Activated CD4-positive, alpha-beta T cell treated with anti-CD3 and anti-CD28 coated beads for 48 hours (primary cell): ENCODE measurements around the gene DPH6.
"Not testable (repeated sequence)": the region's sequence is repeated elsewhere in the genome, so short reads cannot be mapped to it uniquely, and the experiment has no call there.

Source experiments
- DNase-seq: peaks from one replicate; pipeline ENCODE4 v3.0.0-alpha.2; 2020

DPH6 gene, protein sequence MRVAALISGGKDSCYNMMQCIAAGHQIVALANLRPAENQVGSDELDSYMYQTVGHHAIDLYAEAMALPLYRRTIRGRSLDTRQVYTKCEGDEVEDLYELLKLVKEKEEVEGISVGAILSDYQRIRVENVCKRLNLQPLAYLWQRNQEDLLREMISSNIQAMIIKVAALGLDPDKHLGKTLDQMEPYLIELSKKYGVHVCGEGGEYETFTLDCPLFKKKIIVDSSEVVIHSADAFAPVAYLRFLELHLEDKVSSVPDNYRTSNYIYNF

GRCh38 chr15:35545824-35546510, at the start of gene DPH6:
Gene DPH6, minus strand, starts transcription at chr15:35546165. Its CDS starts 24 bp downstream, at chr15:35546141.
- peak; percentile 88 for DNase-seq

- no peak for DNase-seq
These were observed 49.7 kb upstream of the DPH6 start for GRCh38 chr15:35595656-35596055.

GRCh38 chr15:35591987-35592386, 46.0 kb upstream of the DPH6 start:
- DNase-seq = not testable (repeated sequence)

- no peak for DNase-seq
These were observed 38.0 kb upstream of the DPH6 start for GRCh38 chr15:35583863-35584528.

- DNase-seq = no peak
These were observed 34.6 kb upstream of the DPH6 start for GRCh38 chr15:35580606-35581005.

DNA sequence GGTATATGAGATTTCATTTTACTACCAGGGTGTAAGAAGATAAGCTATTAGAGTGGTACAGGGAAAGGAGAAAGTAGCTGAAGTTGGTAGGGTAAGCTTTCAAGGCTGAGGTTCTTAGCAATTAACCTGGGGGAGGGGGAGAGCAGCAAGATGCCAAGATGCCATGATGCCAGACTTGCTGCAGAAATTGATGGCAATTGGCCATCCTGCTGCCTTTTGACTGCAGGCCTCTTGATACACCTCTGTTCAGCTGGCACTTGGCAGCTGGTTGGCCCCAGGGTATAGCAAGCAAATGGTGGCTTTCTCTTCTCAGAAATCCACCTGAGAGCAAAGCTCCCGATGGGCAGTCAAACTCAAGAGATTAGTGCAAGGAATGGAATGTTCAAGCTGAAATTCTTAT, 21.4 kb upstream of the DPH6 start:
- no peak for DNase-seq

GRCh38 chr15:35566991-35567390, 21.0 kb upstream of the DPH6 start:
- DNase-seq = no peak

GRCh38 chr15:35565901-35566300, 19.9 kb upstream of the DPH6 start:
- DNase-seq = no peak

GRCh38 chr15:35562641-35563040, 16.7 kb upstream of the DPH6 start:
- DNase-seq = no peak

DNA sequence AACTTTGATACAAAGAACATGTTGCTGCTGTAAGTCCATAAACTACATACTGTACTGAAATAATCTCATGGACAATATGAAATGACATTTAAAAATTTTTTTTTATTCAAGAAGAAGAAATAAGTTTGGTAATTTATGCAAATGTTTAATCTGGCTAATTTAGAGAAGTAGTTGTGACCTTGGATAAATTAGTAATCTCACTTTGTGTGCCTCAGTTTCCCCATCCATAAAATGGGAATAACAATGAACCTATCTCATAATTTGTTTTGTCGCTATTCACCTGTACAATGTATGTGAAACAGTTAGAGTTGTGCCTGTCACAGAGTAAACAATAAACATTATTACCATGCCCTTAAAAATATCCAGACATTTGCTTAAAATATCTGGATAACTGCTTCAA, 15.3 kb upstream of the DPH6 start:
- no peak for DNase-seq

DNA sequence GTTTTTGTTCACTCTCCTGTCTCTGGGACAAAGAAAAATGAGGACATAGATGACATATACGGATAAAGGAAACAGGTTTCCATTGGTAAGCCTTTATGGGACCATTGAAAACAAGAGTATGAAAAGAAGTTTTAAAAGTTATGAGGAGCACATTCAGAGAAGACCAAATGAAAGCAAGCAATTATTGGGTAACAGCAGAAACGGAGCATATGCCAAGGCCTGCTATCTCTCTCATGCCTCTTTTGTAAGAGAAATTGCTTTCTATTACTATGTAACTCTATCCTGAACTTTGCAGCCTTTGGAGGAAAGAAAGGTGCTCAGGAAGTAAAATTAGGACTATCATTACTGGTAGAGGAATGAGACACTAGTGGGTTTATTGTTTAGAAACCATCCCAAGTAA, 14.9 kb upstream of the DPH6 start:
- DNase-seq = no peak

DNA sequence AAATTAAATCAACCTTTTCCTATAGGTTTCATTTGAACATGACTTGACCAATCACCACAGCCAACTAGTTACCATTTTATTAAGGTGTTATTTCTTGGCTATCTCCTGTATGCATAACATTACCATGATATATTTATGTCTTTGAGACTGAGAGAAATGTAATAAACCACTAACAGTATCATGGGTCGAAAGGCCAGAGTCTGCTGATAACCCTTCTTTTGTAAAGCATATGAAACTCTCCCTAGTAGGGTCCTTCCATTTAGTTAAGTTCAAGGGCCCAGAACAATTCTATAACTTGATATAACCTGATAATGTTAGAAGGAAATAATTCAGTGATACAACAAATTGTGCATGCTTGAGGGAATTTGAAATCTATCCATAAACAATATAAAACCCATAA, 14.3 kb upstream of the DPH6 start:
- no peak for DNase-seq

DNA sequence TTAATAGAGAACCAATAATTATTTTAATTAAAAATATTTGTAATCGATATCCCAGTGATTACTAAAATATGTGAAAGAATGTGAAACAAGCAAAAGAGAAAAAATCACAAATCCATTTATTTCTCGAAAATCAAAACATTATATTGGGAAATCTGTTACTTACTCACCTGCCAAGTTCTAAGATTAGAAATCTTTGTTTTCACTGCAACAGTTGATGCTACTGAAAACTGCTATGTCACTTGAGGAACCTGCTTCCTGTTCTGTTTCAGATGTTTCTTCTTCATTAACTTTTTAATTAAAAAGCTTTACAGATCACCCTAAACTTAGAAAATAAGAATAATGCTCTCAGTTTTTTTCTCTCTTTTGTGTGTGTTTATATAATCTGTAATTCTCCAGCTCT, 13.7 kb upstream of the DPH6 start:
- no peak for DNase-seq

- DNase-seq = no peak
These were observed 11.6 kb upstream of the DPH6 start for GRCh38 chr15:35557544-35557943.

- no peak for DNase-seq
These were observed 11.0 kb upstream of the DPH6 start for GRCh38 chr15:35557012-35557411.

- no peak for DNase-seq
These were observed 9.3 kb upstream of the DPH6 start for GRCh38 chr15:35555244-35555643.

- DNase-seq = no peak
These were observed 5.0 kb upstream of the DPH6 start for GRCh38 chr15:35550957-35551356.

DNA sequence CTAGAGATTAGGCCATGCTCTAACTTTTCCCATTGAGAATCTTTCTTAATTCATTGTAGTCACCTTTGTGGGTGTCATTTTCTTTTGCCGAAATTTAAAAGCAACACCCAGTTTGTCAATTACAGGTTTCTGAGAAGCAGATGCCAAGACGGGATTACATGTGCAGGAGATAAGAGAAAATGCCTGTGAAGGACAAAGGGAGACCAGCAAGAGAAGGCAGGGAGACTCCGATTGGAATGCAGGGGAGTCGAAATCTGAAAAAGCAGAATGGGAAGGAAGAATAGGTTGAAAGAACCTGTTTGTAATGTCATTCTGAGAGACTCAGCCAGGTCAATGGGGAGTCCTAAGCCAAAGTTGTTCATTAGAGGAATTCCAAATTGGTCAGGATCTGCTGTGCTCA, 3.6 kb upstream of the DPH6 start:
- DNase-seq = no peak

GRCh38 chr15:35548435-35548834, 2.5 kb upstream of the DPH6 start:
- no peak for DNase-seq

DNA sequence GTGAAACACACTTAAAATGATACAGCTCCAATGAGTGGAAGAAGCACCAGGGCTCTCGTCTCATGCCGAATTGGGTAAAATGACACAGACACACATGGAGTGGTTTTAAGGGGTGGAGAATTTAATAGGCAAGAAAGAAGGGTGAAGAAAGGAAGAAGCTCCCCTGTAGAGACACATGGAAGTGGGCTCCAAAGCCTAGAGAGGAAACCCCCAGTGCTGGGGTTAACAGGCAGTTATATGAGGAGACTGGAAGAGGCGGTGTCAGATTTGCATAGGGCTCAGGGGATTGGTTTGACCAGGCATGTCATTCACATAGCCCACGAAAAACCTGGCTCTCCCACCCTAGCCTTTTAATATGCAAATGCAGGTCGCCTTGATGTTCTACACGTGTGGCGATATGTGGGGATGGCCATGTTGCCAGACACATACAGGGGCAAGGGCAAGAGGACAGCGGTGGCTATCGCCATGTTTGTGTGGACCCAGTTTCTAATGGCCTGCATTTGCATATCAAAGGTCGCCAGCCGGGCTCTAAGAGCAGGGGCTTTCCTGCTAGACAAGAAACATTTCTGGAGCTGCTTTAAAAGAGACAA, 1.9 kb upstream of the DPH6 start:
- DNase-seq = no peak

DNA sequence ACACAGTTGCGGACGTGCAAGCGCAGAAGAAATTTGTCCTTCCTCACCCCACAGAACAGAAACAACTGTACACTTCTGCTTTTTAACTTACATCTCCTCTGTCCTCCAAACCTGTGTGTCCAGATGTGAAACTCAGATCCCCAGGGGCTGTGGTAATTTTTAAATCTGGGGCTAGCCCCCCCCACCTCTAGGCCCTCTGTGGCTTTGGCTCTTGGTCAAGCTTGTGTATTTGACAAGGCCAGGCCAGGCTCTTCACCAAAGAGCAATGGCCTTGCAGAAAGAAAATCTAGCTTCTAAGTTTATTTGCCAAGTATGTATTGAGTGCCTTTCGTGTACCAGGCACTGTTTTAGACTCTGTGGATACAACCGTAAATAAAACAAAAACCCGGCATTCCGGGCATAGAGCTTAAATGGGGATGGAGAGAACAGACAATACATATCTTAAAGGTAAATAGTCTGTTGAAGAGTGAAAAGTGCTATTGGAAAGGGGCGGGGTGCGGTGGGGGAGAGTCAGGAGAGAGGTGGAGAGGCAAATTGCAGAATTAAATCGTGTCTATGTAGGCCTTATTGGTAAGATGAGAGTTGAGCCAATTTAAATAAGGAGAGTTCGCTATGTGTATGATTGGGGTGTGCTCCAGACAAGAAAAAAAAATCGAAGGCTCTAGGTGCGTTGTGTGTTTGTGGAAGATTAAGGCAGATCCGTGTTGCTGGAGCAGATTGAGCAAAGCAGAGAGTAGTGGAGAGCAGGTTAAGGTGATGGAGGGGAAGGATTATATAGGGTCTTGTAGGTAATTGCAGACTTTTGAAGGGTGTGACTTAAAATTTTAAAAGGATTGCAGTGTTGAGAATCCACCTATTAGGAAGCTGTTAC, 781 bp upstream of the DPH6 start:
- DNase-seq = no peak

- DNase-seq = peak; percentile 25
These were observed 595 bp downstream of the DPH6 start for GRCh38 chr15:35545316-35545823.

DNA sequence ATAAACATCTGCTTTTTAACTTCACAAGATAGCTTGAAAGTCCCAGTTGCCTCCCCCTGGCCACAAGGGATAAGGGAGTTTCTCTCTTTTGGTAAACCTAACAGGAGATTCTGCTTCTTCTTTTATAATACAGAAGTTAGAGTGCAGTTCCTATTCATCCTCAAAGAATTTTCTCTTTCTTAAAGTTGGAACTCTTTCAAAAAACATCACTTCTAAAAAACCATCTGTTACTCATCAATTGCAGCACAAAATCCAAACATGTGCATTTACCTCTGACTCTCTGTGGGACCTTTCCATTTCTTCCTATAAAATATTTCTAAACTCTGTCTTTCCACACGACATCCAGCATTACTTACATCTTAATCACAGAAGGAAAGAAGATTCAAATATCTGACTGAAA, 5.1 kb downstream of the DPH6 start:
- no peak for DNase-seq
